GM19023 (cell line): ENCODE results near the gene CNOT8.

Experiments used
- ATAC-seq: cut with Tn5 transposase; IDR thresholded peaks from one replicate; pipeline ENCODE4 v1.9.1; 2021; ENCODE audit warnings: mild to moderate bottlenecking, moderate library complexity; ENCODE audit not compliant: unreplicated experiment

The CNOT8 gene

DNA sequence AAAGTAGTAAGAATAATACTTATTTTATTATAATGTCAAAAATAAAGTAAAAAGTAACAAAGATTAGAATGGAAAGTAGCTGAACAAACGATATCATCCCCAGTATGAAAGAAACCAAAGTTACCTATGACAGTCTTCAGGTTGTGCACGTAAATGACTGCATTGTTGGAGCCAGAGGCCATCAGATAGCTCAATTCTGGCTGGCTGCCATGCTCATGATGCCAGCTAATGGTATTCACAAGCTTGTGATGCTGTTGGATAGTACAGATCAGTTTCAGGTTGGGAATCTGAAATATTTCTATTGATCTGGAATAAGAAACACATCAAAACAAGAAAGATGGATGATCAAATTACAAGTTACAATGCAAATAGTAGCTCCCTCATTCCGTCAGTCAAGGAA lies 58.4 kb downstream of the CNOT8 start:
- ATAC-seq, result no peak

DNA sequence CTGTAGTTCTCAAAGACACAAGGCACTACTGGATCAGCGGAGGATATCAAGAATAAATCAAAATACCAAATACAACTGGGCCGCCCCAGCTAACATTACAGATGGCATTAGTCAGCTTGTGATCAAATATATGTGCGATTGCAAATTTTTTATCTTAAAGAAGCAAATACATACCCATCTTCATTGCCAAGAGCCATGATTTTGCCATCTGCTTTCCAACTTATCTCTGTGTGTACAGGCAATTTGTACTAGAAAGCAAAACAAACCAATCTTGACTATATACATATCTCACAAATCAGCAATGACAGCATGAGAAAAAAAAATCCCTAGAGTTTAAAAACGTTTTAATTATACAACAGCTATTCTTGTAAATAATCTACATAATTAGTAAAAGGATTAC lies 59.3 kb downstream of the CNOT8 start:
- ATAC-seq, result no peak

DNA sequence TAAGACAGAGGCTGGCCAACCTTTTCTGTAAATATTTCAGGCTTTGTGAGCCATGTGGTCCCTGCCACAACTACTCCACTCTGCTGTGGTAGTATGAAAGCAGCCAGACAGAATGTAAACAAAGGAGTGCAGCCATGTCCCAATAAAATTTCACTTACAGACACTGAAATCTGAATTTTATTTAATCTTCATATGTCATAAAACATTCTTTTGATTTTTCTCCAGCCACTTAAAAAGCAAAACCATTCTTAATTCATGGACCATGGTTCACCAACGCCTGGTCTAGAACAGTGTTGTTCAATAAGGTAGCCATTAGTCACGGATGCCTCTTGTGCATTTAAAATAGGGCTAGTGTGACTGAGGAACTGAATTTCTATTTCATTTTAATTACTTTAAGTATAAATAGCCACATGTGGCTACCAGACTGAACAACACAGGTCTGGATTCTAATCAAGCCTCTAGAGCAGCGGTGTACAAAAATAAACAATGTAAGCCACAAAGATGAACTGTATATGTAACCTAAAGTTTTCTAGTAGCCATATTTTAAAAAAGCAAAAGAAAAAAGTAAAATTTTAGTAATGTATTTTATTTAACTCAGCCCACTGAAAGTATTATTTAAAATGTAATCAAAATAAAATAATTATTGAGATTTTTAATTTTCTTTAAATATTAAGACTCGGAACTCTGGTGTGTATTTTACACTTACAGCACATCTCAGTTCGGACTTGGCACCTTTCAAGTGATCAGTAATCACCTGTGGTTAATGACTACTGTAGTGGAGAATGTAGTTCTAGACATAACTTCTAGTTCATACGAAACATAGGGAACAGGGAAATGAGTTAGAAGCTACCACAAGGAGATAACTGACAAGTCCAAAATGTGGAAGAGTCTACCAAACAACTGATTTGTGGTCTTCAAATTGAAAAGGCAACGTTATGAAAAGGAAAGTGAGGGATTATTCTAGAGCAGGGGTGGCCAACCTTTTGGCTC lies 65.3 kb downstream of the CNOT8 start:
- no peak for ATAC-seq
